T1000 (cell line): Measurements from ENCODE around the gene ALG2.

Experiments
- DNase-seq: peaks from one replicate; lab custom pipeline; 2025; ENCODE audit warnings: mixed read lengths; lab: John Stamatoyannopoulos, UW

Gene ALG2

GRCh38 chr9:99221621-99222415 lies at the start of gene ALG2, which contains the start of gene SEC61B:
TSS of gene ALG2 (minus strand) at chr9:99221942. CDS start at chr9:99221894, 48 bp downstream.
TSS of gene SEC61B (plus strand) at chr9:99222282. CDS start at chr9:99222364, 82 bp downstream.
- peak; percentile 96 for DNase-seq

- DNase-seq, result no peak
Observed at GRCh38 chr9:99270491-99270890, 48.7 kb upstream of the ALG2 start.

- no peak for DNase-seq
Observed at GRCh38 chr9:99269416-99269815, 47.7 kb upstream of the ALG2 start.

- peak; percentile 55 for DNase-seq
Observed at GRCh38 chr9:99266255-99267023, 44.7 kb upstream of the ALG2 start.

GRCh38 chr9:99265691-99266090 lies 43.9 kb upstream of the ALG2 start:
- no peak for DNase-seq

GRCh38 chr9:99264070-99264680 lies 42.4 kb upstream of the ALG2 start:
- DNase-seq, result no peak

GRCh38 chr9:99262949-99263418 lies 41.2 kb upstream of the ALG2 start:
- DNase-seq, result no peak

GRCh38 chr9:99261923-99262322 lies 40.2 kb upstream of the ALG2 start:
- DNase-seq, result no peak

- DNase-seq, result no peak
Observed at GRCh38 chr9:99259231-99259918, 37.6 kb upstream of the ALG2 start.

- no peak for DNase-seq
Observed at GRCh38 chr9:99257723-99258389, 36.1 kb upstream of the ALG2 start.

GRCh38 chr9:99255651-99256050 lies 33.9 kb upstream of the ALG2 start:
- no peak for DNase-seq

- DNase-seq, result peak; percentile 83
Observed at GRCh38 chr9:99253772-99254431, 32.2 kb upstream of the ALG2 start.

- no peak for DNase-seq
Observed at GRCh38 chr9:99253134-99253533, 31.4 kb upstream of the ALG2 start.

- no peak for DNase-seq
Observed at GRCh38 chr9:99251157-99251556, 29.4 kb upstream of the ALG2 start.

- no peak for DNase-seq
Observed at GRCh38 chr9:99249619-99250018, 27.9 kb upstream of the ALG2 start.

GRCh38 chr9:99244344-99245260 lies 22.9 kb upstream of the ALG2 start:
- DNase-seq, result no peak

- no peak for DNase-seq
Observed at GRCh38 chr9:99241106-99241505, 19.4 kb upstream of the ALG2 start.

- peak; percentile 49 for DNase-seq
Observed at GRCh38 chr9:99239341-99240060, 17.8 kb upstream of the ALG2 start.

GRCh38 chr9:99238331-99238730 lies 16.6 kb upstream of the ALG2 start:
- no peak for DNase-seq
